Omental fat pad (tissue), 4 donors: ENCODE data around the gene FBXO8. TPM values are rescaled to one million over a fixed set of nuclear protein-coding genes. Genes with fewer than 3 reads are reported as not detected.

Source experiments
- ATAC-seq: fragments of 150-250 bp; one replicate; pipeline ENCODE4 v1.9.1; 2016; ENCODE audit warnings: mild to moderate bottlenecking, moderate library complexity; ENCODE audit not compliant: low FRiP score
- DNase-seq: peaks from one replicate; pipeline ENCODE4 v3.0.0-alpha.2; 2019; ENCODE audit warnings: low spot score
- CTCF ChIP-seq, 3 donors: fragments of 450-650 bp; IDR thresholded peaks; one replicate each; pipeline ENCODE4 v1.5.1; 2016 to 2017; ENCODE audit warnings: antibody characterized with exemption in 3 of 3, mild to moderate bottlenecking in 3 of 3, moderate library complexity in 2 of 3
- total RNA-seq, 4 donors: library from RNA; depleted of rRNA; stranded (reverse); fragments of >200 nt; gene quantifications; one replicate each; pipeline ENCODE4 v1.1.0, GENCODE V29; 2016

The FBXO8 gene
- total RNA-seq, 4 donors from 2014 or later: 15.9 to 50.8 (median 30.3) TPM

- TF ChIP-seq CTCF (IDR thresholded peaks at IDR 0.05): no peak
- ATAC-seq (no peak), DNase-seq (no peak)
Observed at GRCh38 chr4:174254613-174255012, 28.9 kb downstream of the FBXO8 start.

- DNase-seq: no peak
- no peak for TF ChIP-seq CTCF (IDR thresholded peaks at IDR 0.05)
- no peak for ATAC-seq
Observed at GRCh38 chr4:174252412-174252811, 31.1 kb downstream of the FBXO8 start.

GRCh38 chr4:174248407-174248806 is 35.1 kb downstream of the FBXO8 start:
- TF ChIP-seq CTCF (IDR thresholded peaks at IDR 0.05): no peak
- DNase-seq (no peak), ATAC-seq (no peak)

GRCh38 chr4:174245714-174246113 is 37.8 kb downstream of the FBXO8 start:
- ATAC-seq: no peak

GRCh38 chr4:174244441-174244840 is 39.0 kb downstream of the FBXO8 start:
- TF ChIP-seq CTCF (IDR thresholded peaks at IDR 0.05): no peak
- ATAC-seq (peak; percentile 64), DNase-seq (no peak)

More at GRCh38 chr4:174245714-174246113, 37.8 kb downstream of the FBXO8 start:
- TF ChIP-seq CTCF (IDR thresholded peaks at IDR 0.05): no peak
- no peak for DNase-seq

- DNase-seq: no peak
- ATAC-seq: no peak
- no peak for TF ChIP-seq CTCF (IDR thresholded peaks at IDR 0.05)
Observed at GRCh38 chr4:174241162-174241561, 42.3 kb downstream of the FBXO8 start.

- TF ChIP-seq CTCF (IDR thresholded peaks at IDR 0.05): no peak
- DNase-seq: no peak
- no peak for ATAC-seq
Observed at GRCh38 chr4:174236359-174236758, 47.1 kb downstream of the FBXO8 start.
